ENCODE results near the gene PLEKHA8.

Gene PLEKHA8

DNA sequence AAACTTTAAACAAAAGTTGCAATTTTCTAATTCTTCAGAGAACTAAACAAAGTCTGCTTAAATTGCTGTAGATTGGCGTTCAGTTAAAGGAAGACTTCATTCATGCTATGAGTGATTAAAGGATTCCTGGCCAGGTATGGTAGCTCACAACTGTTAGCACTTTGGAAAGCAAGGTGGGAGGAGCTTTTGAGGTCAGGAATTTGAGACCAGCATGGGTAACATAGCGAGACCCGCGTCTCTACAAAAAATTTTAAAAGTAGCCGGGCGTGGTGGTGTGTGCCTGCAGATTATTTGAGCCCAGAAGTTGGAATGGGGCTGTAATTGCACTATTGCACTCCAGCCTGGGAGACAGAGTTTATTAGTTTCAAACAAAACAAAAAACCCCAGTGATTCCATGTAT, 25.1 kb upstream of the PLEKHA8 start:
- H3K4me3 ChIP-seq (ENCODE audit: low read depth, low read length) = no peak overlapping the region
- DNase-seq (ENCODE audit: low read depth) = no peak
- TF ChIP-seq, protein P1, sequence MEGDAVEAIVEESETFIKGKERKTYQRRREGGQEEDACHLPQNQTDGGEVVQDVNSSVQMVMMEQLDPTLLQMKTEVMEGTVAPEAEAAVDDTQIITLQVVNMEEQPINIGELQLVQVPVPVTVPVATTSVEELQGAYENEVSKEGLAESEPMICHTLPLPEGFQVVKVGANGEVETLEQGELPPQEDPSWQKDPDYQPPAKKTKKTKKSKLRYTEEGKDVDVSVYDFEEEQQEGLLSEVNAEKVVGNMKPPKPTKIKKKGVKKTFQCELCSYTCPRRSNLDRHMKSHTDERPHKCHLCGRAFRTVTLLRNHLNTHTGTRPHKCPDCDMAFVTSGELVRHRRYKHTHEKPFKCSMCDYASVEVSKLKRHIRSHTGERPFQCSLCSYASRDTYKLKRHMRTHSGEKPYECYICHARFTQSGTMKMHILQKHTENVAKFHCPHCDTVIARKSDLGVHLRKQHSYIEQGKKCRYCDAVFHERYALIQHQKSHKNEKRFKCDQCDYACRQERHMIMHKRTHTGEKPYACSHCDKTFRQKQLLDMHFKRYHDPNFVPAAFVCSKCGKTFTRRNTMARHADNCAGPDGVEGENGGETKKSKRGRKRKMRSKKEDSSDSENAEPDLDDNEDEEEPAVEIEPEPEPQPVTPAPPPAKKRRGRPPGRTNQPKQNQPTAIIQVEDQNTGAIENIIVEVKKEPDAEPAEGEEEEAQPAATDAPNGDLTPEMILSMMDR (IDR thresholded peaks at IDR 0.05; ENCODE audit: control insufficient read depth, extremely low read depth, insufficient read depth) = no peak

DNA sequence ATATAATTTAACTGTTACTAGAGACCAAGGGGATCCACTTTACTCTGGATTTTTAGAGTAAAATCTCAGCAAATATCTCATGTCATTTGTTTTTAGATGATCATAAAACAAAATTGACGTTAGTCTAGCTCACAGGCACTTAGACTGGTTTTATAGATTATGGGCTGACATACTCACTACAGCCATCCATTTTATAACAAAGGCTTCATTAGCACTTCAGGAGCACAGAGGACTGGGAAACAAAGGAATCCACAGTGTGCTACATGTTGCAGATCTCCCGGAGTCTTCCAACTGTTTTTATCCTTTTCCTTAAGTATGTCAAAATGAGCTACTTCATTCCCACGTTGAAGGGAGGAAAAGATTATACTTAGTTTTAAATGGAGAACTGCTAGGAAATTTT, 22.7 kb upstream of the PLEKHA8 start:
- DNase-seq (ENCODE audit: low read depth) = no peak
- H3K4me3 ChIP-seq (ENCODE audit: low read depth, low read length) = no peak overlapping the region
- TF ChIP-seq, protein P1 (IDR thresholded peaks at IDR 0.05; ENCODE audit: control insufficient read depth, extremely low read depth, insufficient read depth) = no peak

DNA sequence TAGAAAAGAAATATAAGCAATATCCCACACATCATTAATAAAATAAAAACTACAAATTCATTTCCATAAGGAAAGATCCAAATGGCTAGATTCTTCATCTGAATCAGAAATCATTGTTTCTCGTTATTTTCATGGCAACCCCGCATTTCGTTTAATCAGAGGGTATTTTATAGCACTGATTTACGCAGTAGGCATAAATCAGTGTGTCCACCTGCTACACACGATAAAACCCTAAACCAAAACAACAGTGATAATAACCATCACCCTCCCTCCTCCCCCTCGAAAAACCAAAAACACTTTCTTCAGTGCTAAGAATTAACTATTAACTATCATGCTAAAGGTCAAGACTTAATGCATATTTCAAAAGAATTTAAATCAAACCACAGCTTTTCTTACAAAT, 18.2 kb upstream of the PLEKHA8 start:
- H3K4me3 ChIP-seq (ENCODE audit: low read depth, low read length) = no peak overlapping the region
- TF ChIP-seq, protein P1 (IDR thresholded peaks at IDR 0.05; ENCODE audit: control insufficient read depth, extremely low read depth, insufficient read depth) = no peak
- no peak for DNase-seq (ENCODE audit: low read depth)

DNA sequence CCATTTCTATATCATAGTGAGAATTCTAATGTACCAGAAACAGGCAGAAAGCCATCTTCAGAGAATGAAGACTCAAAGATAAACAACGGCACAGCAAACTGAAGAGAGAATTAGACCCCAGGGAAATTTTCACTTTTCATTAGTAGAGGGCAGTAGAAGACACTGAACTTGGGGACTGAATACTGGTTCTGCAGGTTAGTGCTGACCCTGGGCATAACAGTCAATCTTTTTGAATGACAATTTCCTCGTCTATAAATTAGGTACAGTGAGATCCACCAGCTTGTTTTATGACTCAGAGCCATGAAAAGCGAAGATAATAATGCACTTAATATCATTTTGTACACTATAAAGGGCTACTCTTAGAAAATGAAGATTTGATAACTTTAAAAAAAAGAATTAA, 15.5 kb upstream of the PLEKHA8 start:
- TF ChIP-seq, protein P1 (IDR thresholded peaks at IDR 0.05; ENCODE audit: control insufficient read depth, extremely low read depth, insufficient read depth) = no peak
- peak; percentile 79 for DNase-seq (ENCODE audit: low read depth)
- H3K4me3 ChIP-seq (ENCODE audit: low read depth, low read length) = no peak overlapping the region

DNA sequence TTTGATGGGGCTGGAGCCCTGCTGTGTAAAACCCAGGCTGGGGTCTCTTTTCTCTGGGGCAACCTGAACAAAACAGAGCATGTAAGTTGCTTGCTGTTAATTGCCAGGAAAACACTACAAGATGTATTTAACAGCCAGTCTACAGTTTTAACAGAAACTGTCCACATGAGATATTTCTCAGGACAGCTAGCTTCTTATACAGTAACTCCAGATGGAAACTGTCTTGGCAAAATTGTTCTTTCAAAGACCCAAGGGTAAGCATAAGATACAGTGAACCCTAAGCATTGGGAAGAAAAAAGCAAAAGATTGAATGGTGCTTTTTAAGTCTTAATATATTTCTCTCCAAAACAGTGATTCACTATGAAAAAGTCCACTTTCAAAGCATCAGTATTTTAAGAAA, 9.8 kb upstream of the PLEKHA8 start:
- TF ChIP-seq, protein P1 (IDR thresholded peaks at IDR 0.05; ENCODE audit: control insufficient read depth, extremely low read depth, insufficient read depth) = no peak
- DNase-seq (ENCODE audit: low read depth) = no peak

DNA sequence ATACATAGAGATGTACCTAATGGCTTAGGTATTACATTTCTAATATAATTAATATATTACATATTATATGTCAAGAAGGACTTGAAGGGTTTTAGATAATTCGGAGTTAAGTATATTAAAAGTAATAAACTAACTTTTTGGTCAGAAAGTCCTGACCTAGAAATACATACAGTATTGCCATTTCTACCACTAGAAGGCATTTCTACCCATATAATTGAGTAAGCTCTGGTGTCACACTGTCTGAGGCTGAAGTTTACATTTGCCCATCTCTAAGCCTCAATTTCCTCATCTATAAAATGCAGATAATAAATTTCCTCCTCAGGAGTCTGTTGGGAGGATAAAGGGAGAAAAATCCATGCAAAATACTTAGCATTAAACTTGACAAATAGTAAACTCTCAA, 8.8 kb upstream of the PLEKHA8 start:
- DNase-seq (ENCODE audit: low read depth) = no peak
- TF ChIP-seq, protein P1 (IDR thresholded peaks at IDR 0.05; ENCODE audit: control insufficient read depth, extremely low read depth, insufficient read depth) = peak; percentile 30
- no peak overlapping the region for H3K4me3 ChIP-seq (ENCODE audit: low read depth, low read length)

More for the DNA sequence above, 9.8 kb upstream of the PLEKHA8 start:
- H3K4me3 ChIP-seq (ENCODE audit: low read depth, low read length) = no peak overlapping the region

DNA sequence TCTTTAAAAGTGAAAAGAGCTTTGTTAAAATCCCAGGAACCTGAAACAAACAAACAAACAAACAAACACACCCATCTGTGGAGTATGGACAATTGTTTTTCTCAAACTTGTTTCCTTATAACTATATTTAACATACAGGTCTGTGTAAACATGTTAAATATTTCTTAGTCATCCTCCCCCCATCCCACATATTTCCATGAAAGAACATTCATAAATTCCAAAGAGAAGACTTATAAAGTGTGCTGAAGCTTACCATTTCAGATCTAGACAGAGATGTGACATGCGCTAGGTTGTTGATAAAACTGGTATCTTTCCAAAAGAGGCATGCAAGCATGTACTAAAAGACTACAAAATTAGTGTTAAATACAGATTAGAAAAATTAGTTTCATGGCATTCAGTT, 8.3 kb upstream of the PLEKHA8 start:
- TF ChIP-seq, protein P1 (IDR thresholded peaks at IDR 0.05; ENCODE audit: control insufficient read depth, extremely low read depth, insufficient read depth) = no peak
- no peak overlapping the region for H3K4me3 ChIP-seq (ENCODE audit: low read depth, low read length)
- DNase-seq (ENCODE audit: low read depth) = no peak
